H7 (cell line): ENCODE measurements around the gene FGFR1OP2. TPM values are rescaled to one million over a fixed set of nuclear protein-coding genes. Genes with fewer than 3 reads are reported as not detected.
"Not testable (repeated sequence)": the region's sequence is repeated elsewhere in the genome, so short reads cannot be mapped to it uniquely, and the experiment has no call there.

Source experiments
- DNase-seq: peaks from one replicate; pipeline ENCODE4 v3.0.0; 2012
- H3K27me3 ChIP-seq: 2 replicates; pipeline ENCODE4 v1.6.0; 2011; ENCODE audit warnings: mild to moderate bottlenecking, low read length; ENCODE audit not compliant: control insufficient read depth, insufficient read depth
- H3K36me3 ChIP-seq: replicated peaks from 2 replicates; pipeline ENCODE4 v1.5.1; 2011; ENCODE audit warnings: low read length; ENCODE audit not compliant: control insufficient read depth, insufficient read depth
- H3K4me3 ChIP-seq: 2 replicates; pipeline ENCODE4 v1.5.1; 2011; ENCODE audit warnings: low read depth, mild to moderate bottlenecking, control low read depth, low read length, moderate library complexity; ENCODE audit not compliant: insufficient read depth
- total RNA-seq: library from RNA; depleted of rRNA; stranded (reverse); fragments of >200 nt; shearing (Covaris generic); gene quantifications from 2 replicates; pipeline ENCODE4 v1.2.3, GENCODE V29; 2014

FGFR1OP2 gene
- total RNA-seq, 1 experiment from 2014 or later, result 24.0 TPM

GRCh38 chr12:26936559-26937442 is 1.5 kb upstream of the FGFR1OP2 start:
- H3K36me3 ChIP-seq, result peaks cover 4% of the 10 kb centered on the region; the same call in 1 of the 2 replicates
- H3K27me3 ChIP-seq, result no peaks in the 10 kb centered on the region
- DNase-seq, result no peak
- peak overlapping the region; percentile 92 for H3K4me3 ChIP-seq

DNA sequence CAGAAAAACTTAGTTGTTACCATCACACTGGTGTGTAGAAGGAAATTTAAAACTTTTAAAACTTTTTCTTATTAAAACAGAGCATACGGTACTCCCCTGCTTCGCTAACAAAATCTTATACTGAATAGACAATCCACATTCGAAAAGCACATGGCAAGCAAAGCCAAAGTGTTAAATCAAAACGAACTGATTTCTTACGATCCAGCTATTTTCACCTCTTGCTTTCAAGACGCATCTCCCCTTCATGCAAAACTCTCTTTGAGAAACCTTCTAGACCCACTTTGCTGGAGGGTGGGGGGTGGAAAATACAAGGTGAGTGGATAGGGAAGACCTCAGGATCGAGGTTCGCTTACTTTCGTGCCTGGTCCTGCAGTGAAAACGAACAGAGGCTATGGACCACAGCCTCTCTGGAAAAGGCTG is 817 bp upstream of the FGFR1OP2 start:
- no peak for DNase-seq
- H3K36me3 ChIP-seq, result peaks cover 2% of the 10 kb centered on the region; the same call in 1 of the 2 replicates
- H3K27me3 ChIP-seq, result no peaks in the 10 kb centered on the region
- peak overlapping the region; percentile 92 for H3K4me3 ChIP-seq

- DNase-seq, result no peak
- Histone ChIP-seq H3K36me3 (peaks cover 2% of the 10 kb centered on the region; the same call in 1 of the 2 replicates), H3K27me3 (no peaks in the 10 kb centered on the region), H3K4me3 (peak overlapping the region; percentile 92)
These were observed 412 bp downstream of the FGFR1OP2 start for GRCh38 chr12:26938701-26939062.

DNA sequence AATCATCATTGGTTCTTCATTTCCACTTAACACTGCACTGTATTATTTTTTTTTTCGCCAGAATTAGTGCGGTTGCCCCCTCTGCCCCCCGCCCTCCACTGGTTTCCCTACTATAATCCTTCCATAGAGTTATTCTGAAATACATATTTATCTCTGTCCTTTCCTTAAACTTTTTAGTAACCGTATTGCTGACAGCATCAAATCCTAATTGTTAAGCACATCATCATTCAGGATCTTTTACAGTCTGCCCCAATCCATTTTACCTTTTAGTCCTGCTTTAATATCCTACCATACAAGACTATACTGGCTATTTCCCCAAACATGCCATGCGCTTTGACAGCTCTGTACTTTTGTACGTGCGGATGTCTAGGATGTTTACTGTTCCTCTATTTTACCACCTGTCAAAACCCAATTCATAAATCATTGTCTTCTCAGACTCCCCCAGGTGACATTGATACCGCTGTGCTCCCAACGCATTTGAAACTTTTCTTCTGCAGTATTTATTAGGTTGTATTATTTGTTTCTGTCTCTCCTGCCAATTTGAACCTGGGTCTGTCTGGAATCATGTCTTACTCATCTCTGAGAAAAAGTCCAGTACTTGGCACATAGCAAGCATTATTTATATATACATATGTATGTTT is 1.0 kb downstream of the FGFR1OP2 start:
- Histone ChIP-seq H3K4me3 (peak overlapping the region; percentile 92), H3K36me3 (peaks cover 2% of the 10 kb centered on the region; the same call in 1 of the 2 replicates), H3K27me3 (no peaks in the 10 kb centered on the region)
- DNase-seq, result no peak

GRCh38 chr12:26939953-26940352 is 1.7 kb downstream of the FGFR1OP2 start:
- Histone ChIP-seq H3K27me3 (no peaks in the 10 kb centered on the region), H3K4me3 (no peak overlapping the region), H3K36me3 (peaks cover 2% of the 10 kb centered on the region; the same call in 1 of the 2 replicates)
- no peak for DNase-seq

GRCh38 chr12:26940516-26941214 is 2.4 kb downstream of the FGFR1OP2 start:
- Histone ChIP-seq H3K4me3 (no peak overlapping the region), H3K27me3 (no peaks in the 10 kb centered on the region), H3K36me3 (no peaks in the 10 kb centered on the region)
- DNase-seq, result no peak

- H3K4me3 ChIP-seq, result no peak overlapping the region
- no peaks in the 10 kb centered on the region for H3K27me3 ChIP-seq
- DNase-seq, result no peak
- H3K36me3 ChIP-seq, result no peaks in the 10 kb centered on the region
These were observed 2.9 kb downstream of the FGFR1OP2 start for GRCh38 chr12:26941215-26941594.

DNA sequence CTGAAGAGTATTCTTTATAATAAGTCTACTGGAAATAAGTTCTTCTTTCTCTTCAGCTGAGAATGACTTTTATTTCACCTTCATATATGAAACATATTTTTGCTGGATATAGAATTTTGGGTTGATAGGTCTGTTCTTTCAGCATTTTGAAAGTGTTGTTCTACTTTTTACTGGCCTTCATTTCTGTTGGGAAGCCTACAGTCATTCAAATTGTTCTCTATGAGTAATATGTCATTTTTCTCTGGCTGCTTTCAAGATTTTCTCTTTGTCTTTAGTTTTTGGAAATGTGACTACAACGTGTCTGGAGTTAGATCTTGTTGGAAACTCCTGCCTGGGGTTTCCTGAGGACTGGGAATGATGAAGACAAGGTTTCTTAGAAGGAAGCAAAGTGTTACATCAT is 10.0 kb downstream of the FGFR1OP2 start:
- Histone ChIP-seq H3K4me3 (no peak overlapping the region), H3K36me3 (no peaks in the 10 kb centered on the region), H3K27me3 (no peaks in the 10 kb centered on the region)
- DNase-seq, result no peak

GRCh38 chr12:26953447-26953846 is 15.2 kb downstream of the FGFR1OP2 start:
- H3K4me3 ChIP-seq, result no peak overlapping the region
- peaks cover 8% of the 10 kb centered on the region for H3K36me3 ChIP-seq
- H3K27me3 ChIP-seq, result no peaks in the 10 kb centered on the region
- DNase-seq, result no peak

DNA sequence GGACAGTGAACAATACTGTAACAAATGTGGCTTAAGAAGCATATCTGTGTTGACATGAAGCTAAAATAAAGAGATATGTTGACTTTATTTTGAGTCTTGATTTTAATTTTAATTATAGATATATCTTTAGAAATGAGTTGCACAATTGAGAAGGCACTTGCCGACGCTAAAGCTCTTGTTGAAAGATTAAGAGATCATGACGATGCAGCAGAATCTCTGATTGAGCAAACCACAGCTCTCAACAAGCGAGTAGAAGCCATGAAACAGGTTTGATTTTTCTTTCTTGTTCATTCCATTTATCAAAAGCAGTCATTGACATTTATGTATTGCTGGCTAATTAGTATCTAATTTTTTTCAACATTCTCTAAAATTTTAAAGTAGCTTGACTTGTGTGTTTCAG is 15.8 kb downstream of the FGFR1OP2 start:
- Histone ChIP-seq H3K4me3 (no peak overlapping the region), H3K36me3 (peaks cover 9% of the 10 kb centered on the region), H3K27me3 (no peaks in the 10 kb centered on the region)
- DNase-seq, result no peak

DNA sequence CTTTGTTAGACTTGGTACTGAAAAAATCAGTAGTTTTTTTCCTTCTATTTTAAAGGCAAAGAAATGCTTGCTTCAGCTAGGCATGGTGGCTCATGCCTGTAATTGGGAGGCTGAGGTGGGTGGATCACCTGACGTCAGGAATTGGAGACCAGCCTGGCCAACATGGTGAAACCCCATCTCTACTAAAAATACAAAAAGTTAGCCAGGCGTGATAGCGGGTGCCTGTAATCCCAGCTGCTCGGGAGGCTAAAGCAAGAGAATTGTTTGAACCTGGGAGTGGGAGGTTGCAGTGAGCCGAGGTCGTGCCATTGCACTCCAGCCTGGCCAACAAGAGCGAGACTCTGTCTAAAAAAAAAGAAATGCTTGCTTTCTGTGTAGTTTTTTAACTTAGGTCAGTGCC is 23.1 kb downstream of the FGFR1OP2 start:
- not testable (repeated sequence) for H3K27me3 ChIP-seq, H3K36me3 ChIP-seq, DNase-seq, H3K4me3 ChIP-seq

DNA sequence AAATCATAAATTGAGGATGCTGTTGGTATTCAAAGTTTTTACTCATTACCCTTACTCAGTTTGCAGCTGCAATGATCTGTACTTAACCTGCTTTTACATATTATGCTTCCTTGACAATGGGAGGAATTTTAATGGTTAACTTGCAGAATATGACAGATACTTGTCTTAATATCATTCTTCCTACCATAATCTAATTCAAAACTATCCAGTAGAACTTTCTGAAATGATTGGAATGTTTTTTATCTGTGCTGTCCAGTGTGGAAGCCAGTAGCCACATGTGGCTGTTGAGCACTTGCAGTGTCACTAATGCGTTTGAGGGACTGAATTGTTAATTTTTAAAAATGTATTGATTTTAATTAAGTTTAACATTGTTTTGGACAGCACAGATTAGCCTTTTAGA is 23.5 kb downstream of the FGFR1OP2 start:
- Histone ChIP-seq H3K4me3 (no peak overlapping the region), H3K27me3 (no peaks in the 10 kb centered on the region), H3K36me3 (peaks cover 9% of the 10 kb centered on the region)
- DNase-seq, result no peak

DNA sequence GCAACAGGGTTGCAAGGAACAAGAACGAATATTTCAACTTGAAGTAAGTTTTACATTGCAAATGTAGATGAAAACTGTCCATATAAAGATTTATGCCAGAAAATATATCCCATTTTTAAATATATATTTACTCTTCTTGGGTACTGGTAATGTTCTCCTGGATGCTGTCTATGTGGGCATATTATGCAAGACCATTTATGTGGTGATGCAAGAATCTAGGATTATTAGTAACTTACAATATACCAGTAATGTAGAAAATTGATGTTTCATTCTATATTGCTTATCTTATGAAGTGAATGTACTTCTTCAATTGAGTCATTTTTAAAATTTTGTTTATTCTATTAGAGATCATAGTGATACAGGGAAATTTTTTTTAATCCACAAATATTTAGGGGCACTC is 25.1 kb downstream of the FGFR1OP2 start:
- DNase-seq, result no peak
- no peaks in the 10 kb centered on the region for H3K27me3 ChIP-seq
- H3K4me3 ChIP-seq, result no peak overlapping the region
- H3K36me3 ChIP-seq, result 0 out of 2 replicates have a peak, but pooled peaks cover under 1% of the 10 kb centered on the region

GRCh38 chr12:26966842-26967241 is 28.6 kb downstream of the FGFR1OP2 start:
- DNase-seq, result no peak
- Histone ChIP-seq H3K27me3 (no peaks in the 10 kb centered on the region), H3K4me3 (no peak overlapping the region), H3K36me3 (peaks cover 2% of the 10 kb centered on the region; the same call in 1 of the 2 replicates)
